IPS-NIHi11 (cell line): ENCODE measurements around the gene EDIL3.

ENCODE experiments used
- DNase-seq: peaks from one replicate; pipeline ENCODE4 v3.0.0; 2012; ENCODE audit warnings: mixed read lengths, low spot score

Gene EDIL3

DNA sequence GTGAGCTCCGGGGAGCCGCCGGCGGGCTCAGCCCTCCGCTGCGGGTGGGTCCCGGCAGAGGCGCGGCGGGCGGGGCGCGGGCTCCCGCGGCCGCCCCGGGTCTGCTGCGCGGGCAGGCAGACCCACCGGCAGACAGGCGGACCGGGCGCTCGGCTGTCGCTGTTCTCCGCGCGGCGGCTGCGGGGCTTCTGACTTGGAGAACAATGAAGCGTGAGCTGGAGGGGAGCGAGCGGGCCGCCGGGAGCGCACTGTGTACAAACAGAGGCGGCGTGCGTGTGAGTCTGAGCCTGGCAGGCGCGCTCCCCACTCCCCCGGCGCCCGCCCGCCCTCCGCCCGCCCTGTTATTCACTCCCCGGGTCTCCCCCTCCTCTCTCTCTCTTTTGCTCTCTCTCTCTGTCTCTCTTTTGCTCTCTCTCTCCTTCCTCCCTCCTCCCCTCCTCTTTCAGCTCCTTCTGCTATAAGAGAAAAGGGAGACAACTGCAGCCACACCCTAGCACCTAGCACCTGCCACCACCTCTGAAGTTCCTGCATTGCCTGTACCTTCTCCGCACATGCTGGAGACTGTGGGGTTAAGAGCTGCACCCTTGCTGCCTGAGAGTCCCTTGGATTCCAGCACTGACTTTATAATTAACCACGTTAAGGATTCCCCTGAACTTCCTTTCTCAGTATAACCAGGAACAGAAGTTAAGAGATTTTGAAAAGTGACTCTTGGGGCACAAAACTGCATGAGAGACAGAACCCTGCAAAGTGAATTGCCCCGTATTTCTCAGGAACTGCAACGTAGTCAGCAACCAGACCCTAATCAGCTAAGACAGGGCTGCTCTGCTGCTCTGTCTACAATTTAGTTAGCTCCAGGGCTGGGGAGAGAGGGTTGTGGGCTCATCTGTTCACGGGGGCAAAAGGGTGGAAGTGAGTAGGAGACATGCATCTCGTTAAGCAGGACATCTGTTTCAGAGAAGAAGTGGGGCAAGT is at the start of gene EDIL3:
TSS of gene EDIL3 (minus strand) at position 277 of the 972 bp plus-strand sequence. CDS start 506 bp downstream, outside the sequence.
- peak; percentile 52 for DNase-seq

GRCh38 chr5:84433461-84433860 is 48.8 kb upstream of the EDIL3 start:
- DNase-seq, result no peak

GRCh38 chr5:84430863-84431663 is 46.4 kb upstream of the EDIL3 start:
- DNase-seq, result no peak

GRCh38 chr5:84430079-84430478 is 45.4 kb upstream of the EDIL3 start:
- DNase-seq, result no peak

DNA sequence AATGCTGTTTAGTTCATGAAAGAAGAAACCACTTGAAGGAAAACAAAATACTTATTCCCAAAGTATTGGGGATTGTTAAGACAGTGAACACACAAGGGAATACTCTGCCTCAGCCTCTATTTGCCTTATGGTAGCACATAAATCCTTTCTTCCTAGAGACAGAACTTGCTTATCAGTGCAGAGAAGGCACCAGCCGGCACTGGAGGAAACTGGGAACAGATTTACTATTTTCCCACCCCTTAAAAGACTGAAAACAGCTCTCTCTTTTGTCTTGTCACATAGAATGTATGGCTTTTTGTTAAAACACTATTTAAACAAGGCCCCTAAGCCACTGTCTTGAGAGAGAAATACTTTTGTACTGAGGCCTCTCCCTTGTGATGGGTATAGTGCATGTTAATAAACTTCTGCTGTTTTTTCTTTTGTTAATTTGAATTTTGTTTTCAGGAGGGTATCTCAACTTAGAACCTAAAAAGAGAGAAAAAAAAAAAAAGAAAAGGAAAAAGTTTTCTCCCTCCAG is 40.7 kb upstream of the EDIL3 start:
- no peak for DNase-seq

DNA sequence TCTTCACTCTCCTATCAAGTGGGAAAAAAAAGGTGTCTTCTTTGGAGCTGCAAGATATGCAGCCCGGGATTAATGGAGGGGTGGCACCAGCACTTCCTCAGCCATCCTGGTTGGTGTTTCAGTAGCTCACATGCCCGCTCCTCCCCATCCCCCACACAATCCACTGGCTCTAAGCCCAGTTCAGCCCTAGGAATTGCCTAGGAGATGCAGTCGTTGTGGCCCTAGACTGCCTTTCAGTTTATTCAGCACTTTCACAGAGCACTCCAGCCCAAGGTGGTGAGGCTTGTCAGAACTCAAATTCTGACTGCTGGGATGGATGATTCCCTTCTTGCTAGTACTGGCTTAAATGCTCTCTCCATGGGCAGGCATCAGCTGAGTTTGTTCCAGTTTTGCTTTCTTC is 35.1 kb upstream of the EDIL3 start:
- DNase-seq, result no peak

DNA sequence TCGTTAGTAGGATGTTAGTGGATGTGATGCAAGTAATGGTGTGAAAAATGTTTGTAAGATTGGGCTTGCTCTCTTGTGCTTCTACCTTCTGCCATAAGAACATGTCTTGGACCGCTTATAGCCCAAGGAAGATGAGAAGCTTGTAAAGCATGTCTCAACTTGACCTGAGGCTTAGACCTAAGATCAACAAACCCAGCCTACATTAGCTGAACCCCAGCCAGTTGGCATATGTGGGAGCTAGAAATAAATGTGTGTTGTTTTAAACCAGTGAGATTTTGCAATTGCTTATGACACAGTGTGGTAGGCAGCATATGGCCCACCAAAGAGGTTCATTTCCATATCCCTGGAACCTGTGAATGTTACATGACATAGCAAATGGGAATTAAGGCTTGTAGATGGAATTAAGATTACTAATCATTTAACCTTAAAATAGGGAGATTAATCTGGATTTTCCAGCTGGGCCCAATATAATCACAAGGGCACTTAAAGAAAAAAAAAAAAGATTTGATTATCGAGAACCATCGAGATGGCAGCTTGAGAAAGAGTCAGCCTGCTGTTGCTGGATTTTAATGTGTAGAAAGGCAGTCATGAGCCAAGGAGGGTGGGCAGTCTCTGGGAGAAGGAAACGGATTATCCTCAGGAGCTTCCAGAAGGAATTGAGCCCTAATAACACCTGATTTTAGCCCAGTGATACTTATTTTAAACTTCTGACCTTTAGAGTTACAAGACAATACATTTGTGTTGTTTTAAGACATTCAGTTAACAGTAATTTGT is 27.3 kb upstream of the EDIL3 start:
- no peak for DNase-seq

GRCh38 chr5:84406111-84406510 is 21.4 kb upstream of the EDIL3 start:
- DNase-seq, result no peak

GRCh38 chr5:84403773-84404172 is 19.1 kb upstream of the EDIL3 start:
- DNase-seq, result no peak

DNA sequence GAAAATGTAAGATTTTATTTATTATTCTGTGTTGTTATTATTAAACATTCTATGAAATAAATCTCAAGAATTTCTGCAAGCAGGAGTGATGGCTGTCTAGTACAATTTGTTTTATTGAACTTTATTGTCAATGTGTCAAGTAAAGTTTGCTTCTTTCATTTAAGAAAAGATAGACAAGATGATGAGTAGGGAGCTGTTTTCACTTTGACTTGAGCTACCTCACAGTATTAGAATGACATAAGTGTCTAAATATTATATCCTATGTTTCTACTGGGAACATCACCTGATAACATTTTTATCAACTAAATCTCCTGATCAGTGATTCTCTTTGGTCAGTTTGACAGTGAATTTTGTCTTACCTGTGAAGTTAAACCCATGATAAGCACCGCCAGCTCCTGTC is 12.7 kb upstream of the EDIL3 start:
- DNase-seq, result no peak

GRCh38 chr5:84393969-84394368 is 9.3 kb upstream of the EDIL3 start:
- no peak for DNase-seq

GRCh38 chr5:84392836-84393235 is 8.2 kb upstream of the EDIL3 start:
- DNase-seq, result no peak

DNA sequence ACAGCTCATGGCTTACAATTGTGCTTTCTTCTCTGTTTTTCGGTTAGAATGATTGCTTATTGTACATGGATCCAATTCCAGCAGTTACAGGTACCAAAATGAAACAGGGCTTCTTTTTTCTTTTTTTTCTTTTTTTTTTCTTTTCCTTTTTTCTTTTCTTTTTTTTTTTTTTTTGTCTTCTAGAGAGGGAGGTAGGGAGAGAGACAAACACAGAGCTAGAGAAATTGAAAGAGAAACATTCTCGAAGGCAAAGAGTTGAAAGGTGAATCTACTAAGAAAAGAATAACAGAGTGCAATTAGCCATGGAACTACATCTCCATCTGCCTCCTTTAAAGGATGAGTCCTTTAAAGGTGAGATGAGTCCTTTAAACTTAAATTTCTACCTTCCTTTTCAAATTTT is 1.0 kb upstream of the EDIL3 start:
- no peak for DNase-seq

DNA sequence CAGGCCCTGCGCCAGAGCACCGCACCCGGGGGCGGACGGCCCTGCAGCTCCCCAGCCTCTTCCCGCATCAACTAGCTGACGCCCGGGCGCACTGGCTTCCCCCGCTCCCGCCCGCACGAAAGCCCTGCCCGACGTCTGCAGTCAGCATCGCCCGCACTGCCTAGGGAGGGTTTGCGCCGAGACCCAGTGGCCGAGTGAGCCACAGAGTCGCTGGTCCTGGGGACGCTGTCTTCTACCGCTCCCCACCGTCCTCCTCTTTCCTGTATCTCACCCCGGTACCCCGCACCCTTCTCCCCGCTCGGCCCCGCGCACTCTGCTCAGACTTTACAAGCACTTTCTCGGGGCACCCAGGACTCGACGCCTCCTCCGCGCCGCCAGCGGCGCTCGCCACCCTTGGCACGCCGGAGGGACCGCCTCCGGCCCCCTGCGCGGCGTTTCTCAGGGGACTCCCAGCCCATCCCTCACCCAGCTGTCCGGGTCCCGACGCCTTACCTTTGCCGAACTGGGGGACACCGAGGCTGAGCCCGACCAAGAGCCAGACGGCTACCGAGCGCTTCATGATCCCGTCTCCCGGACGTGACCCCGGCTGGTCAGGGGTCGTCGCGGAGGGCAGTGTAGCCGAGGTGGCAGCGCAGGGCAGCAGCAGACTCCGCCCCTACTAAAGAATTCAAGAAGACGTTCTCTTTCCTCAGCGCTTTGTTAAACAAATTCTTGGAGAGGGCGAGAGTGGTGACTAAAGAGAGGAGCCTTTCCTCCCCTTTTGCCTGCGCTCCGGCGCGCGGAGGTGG is 670 bp downstream of the EDIL3 start:
- DNase-seq, result peak; percentile 42

GRCh38 chr5:84383296-84383815 is 1.3 kb downstream of the EDIL3 start:
- DNase-seq, result no peak

- DNase-seq, result peak; percentile 38
Observed at GRCh38 chr5:84382363-84383295, 2.1 kb downstream of the EDIL3 start.

DNA sequence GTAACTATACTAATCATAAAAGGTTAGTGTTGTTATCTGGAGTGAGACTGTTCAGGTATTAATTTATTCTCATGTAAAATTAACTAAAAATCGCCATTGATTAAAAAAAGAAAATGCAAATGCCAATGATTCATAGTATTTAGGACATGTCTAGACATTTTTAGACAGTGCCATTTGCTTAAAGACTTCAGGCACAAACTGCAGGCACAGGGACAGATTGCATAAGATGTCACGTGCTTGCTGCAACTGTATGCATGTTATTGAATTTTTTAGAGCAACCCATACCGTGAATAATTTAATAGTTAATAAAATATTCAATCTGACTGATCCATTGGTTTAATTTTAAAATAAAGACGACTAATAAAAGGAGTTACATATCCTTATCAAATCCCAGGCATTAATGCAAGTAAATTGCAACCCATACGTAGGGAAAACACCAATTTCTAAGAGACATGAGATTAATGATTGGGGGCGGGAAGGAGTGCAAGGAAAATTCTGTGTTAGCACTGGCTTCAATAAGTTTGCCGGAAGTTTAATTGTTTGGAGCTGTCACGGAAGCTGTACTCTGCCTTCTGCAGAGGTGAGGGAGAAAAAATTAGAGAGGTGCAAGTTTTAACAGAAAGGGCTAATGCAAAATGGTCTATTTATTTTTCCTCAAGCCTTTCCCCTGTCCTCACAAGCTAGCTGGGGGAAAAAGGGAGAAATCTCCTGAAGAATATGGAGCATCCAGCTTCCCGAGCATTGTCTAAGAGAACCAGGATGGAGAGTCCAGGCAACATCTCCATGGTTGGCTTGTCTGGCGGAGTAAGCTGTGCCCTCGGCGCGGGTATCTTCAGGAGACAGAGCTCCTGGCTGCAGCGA is 2.9 kb downstream of the EDIL3 start:
- DNase-seq, result no peak

- no peak for DNase-seq
Observed at GRCh38 chr5:84379749-84380148, 4.9 kb downstream of the EDIL3 start.

- no peak for DNase-seq
Observed at GRCh38 chr5:84378961-84379360, 5.7 kb downstream of the EDIL3 start.
